Stimulated activated CD8-positive, alpha-beta memory T cell treated with anti-CD3 and anti-CD28 coated beads, Interleukin-7, amount 100 ng/mL, for 24 hours (primary cell): Measurements from ENCODE around the gene DYSF.

Experiments used
- DNase-seq: peaks from one replicate; pipeline ENCODE4 v3.0.0-alpha.2; 2020; ENCODE audit warnings: low read depth

The DYSF gene

DNA sequence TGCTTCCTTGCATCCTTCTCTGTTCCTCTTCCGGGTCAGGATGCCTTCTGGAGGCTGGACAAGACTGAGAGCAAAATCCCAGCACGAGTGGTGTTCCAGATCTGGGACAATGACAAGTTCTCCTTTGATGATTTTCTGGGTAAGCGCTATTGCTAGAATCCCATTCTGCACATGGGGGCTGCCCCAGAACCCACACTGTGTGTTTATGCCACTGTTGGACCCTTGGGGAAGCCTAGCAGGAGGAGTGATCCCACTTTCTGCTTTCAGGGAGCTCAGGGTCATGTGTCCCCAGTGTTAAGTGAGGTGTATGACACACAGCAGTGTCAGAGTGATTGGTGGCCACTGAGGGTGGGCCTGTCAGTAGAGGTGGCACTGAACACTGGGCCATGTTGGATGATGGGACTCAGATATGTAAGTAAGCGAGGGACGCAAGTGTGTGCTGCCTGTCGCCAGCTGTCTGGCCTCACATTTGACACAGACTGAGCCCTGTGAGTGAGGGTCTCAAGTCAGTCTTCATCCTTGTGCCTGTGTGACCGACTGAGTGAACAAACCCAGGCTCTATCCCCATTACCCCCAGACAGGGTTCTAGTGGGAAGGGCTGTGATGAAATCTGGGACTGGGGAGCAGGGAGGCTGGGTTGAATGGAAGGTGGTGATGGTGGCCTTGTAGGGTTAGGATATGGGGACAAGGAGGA lies 220.9 kb downstream of the DYSF start:
- DNase-seq, result no peak

DNA sequence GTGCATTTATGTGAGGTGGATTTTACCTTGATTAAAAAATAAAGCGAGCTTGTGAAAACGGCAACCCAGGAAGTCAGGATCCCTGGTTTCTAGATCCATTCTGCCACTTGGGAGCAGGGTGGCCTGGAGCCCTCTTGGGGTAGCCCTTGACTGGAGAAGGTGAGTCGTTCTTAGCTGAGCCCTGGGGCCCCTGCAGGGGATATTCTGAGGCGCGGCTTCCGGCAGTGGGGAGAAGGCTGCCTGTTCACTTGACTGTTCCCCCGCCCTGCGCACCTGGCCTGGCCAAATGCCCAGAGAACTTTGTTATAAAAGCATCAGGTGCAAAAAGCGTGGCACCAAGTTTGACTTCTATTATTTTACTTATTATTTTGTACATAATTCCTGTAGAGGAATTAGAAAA lies 221.9 kb downstream of the DYSF start:
- no peak for DNase-seq

DNA sequence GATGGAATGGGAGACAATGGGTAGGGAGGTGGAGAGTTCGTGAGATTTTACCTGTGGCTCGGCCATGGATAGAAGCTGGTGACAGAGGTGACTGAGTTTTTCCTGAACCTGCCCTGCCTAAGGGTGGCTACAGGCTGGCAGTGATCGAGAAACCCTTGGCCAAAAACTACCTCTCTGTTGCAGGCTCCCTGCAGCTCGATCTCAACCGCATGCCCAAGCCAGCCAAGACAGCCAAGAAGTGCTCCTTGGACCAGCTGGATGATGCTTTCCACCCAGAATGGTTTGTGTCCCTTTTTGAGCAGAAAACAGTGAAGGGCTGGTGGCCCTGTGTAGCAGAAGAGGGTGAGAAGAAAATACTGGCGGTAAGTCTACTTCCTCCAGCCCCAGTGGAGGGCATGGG lies 225.5 kb downstream of the DYSF start:
- no peak for DNase-seq

DNA sequence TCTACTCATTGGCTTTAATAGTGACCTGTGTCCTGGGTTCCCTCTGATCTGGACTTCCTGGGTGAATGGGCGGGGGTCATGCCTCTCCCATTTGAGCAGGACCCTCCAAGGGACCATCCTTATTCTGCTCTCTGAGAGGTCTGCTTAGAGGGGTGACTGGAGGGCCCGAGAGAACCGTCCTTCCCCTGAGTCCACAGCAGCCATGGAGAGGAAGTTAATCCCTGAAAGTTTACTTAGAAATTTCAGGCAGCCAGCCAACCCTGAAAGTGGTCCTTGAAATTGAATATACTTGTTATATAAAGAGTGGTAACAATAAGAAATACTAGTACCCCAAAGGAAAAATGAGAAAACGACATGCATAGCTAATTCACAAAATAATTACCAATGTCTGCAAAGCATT lies 226.1 kb downstream of the DYSF start:
- no peak for DNase-seq

DNA sequence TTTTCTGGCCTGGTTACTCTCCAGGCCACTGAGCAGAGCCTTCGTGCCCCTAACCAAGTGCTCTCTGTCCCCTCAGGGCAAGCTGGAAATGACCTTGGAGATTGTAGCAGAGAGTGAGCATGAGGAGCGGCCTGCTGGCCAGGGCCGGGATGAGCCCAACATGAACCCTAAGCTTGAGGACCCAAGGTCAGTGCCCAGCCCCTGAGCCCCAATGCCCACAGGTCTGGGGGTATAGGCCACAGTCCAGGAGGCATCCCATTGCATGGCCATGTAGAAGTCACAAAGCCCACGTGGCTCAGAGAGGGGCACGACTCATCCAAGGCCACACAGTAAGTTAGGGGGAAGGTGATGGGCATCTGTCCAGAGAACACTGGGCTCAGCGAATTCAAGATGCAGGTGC lies 227.6 kb downstream of the DYSF start:
- DNase-seq, result no peak

DNA sequence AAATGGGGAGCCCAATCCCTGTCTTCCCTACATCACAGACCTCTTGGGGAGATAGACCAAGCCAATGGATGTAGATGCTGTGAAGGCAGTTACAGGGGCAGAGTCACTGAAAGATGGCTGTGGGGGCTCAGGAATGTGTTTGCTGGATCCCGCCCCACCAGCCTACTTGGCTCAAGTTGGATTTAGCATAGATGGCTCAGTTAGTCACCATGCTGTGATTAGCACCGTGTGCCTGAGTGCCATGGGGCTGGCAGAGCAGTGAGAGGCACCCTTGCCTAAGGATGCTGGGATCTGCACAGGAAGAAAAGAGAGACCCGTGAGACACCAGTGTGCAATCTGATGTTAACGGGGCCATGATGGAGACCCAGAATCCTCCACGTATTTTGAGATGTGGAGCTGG lies 228.3 kb downstream of the DYSF start:
- no peak for DNase-seq

DNA sequence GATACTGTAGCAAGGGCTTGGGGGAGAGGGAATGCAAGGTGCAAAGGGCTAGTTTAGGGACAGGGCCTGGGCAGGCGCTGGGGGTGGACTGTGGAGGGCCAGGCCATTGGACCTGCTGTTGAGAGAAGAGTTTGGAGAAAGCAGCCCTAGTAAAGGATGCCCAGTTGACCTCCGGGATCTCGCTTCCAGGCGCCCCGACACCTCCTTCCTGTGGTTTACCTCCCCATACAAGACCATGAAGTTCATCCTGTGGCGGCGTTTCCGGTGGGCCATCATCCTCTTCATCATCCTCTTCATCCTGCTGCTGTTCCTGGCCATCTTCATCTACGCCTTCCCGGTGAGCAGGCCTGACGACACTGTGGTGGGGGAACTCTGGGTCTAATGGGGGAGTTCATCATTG lies 229.0 kb downstream of the DYSF start:
- DNase-seq, result no peak

DNA sequence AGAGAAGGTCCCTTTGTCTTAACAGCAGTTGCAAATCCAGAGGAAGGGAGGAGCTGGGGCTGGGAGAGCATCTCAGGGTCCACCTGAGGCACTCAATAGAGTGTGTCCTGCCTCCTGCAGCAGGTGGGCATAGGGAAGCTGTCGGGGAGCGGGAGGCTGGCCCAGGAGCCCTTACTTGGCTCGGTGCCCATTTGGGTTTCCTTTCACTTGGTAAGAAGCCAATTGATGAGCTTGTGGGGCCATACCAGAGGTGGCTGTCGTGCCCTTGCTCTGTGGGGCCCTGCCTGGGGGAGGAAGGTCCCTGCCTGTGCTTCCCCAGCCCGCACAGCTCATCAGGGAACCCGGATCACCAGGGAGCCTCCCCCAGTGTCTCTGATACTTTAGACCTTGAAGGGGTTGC lies 229.7 kb downstream of the DYSF start:
- DNase-seq, result no peak

DNA sequence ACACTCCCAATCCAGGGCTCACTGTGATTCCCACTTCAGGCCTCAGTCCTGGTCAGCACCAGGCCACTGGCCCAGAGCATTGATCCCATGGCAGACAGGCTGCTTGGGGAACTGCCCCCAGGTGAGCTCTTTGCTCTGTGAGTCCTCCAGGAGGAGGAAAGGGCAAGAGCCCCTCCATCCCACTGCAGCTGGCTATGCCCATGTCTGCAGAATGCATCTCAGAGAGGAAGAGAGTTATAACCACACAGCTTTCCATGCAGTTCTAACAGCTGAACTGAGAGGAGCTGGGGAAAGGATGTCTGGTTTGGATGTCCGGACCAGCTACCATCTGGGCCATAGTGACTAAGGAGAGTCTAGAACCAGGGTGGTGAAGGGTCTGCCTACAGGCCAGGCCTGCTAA lies 230.3 kb downstream of the DYSF start:
- DNase-seq, result no peak

DNA sequence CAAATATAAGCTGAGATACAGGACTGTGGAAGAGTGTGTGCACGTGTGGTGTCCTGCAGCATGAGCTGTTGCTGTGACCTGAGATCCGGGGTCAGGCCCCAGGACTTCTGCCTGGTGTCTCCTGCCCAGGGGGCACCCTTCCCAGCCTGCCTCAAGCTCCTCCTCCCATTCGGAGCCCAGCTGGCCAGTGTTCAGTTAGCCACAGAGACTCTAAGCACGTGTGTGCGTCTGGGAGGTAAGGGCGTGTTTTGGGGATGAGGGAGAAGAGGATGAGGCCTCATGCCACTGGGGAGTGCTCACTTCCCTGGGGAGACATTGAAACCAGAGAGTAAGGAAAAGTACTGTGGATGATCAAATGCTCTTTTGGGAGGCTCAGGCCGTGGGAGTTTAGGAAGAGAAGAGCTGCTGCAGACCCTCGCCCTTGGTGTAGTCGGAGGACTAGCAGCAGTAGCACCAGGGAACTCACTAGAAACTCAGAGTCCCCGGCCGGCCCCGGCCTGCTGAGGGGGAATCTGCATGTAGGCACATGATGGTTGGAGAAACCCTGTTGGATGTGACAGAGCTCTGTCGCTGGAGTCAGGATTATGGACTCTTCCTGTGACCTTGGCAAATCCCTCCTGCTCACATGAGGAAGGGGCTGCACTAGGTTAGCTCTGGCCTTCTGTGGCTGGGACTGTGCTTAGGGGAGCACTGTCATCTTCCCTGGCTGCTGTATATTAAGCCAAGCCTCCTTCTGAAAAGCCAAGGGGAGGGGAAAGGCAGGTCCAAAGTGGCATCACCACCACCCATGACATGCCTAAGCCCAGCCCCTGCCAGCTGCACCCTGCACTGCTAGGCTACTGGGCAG lies 231.1 kb downstream of the DYSF start:
- no peak for DNase-seq

DNA sequence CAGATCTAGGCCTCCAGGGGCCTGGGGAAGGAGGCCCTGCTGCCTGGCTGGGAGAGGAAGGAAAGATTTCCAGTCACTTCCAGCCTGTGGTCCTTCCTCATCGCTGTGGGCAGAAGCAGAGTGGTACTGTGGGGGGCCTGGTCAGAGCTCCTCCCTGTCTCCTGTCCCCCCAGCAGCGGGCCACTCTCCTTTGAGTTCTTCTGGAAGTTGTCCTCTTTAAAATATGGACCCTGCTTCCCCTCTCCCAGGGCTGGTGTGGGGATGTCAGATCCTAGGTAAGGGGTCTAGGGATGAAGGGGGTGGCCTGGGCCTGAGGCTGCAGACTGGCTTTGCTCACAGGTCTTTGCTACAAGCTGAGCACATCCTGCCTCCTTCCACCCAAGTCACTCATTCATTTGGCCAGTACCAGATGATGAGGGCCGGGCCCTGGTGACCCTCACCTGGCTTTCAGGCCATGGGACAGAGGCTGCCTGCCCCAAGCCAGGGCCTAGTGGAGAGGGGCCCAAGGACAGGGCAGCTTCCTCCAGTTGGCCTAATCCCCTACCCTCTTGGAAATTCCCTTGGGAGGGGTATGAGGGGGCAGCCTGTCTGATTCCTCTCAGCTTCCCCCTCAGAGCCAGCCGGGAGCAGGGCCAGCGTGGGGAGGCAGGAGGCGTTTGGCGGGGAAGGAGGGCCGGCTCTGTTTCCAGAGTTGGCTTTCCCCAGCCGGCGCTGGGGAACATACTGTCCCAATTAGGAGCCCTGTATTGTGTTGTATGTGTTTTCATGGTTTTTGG lies 231.9 kb downstream of the DYSF start:
- no peak for DNase-seq

DNA sequence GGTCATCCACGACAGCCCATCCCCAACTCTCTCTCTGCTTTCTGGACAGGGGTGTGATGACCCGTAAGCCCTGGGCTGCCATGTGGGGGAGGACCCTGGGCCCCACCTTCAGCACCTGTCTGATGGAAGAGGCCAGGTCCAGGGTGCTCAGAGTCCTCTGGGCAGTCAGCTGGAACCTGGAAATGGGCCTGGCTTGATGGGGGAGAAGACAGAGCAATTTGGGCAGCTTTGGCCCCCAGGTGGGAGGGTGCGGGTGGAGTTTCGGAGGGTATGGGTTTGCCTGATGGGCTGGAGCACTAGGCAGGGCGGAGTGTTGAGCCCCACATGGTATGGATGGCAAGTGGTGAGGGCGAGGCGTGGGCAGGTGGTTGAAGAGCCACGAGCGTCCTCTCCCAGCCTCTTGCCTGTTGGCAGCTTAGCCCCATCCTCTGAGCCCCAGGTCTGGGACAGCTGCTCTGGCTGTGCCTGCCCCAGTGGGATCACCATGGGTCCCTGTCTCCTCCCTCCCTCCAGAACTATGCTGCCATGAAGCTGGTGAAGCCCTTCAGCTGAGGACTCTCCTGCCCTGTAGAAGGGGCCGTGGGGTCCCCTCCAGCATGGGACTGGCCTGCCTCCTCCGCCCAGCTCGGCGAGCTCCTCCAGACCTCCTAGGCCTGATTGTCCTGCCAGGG lies 232.7 kb downstream of the DYSF start:
- no peak for DNase-seq

DNA sequence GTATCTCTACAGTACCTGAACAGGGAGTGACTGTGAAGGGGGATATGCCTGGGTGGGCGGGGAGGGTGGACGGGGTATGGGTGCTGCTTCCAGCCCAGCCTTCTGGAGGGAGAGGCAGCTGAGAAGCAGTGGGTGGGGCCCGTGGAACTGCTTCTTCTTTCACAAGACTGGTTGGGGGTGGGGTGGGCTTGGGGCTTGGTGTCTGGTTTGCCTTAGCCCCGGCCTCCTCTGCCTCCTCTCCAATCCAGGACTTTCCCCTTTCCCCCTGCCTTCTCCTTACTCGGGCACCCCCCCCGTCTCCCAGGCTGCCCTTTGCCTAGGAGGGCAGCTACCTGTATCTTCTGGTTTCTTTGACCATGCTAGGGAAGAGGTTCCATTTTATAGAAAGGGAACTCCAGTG lies 233.4 kb downstream of the DYSF start:
- no peak for DNase-seq

DNA sequence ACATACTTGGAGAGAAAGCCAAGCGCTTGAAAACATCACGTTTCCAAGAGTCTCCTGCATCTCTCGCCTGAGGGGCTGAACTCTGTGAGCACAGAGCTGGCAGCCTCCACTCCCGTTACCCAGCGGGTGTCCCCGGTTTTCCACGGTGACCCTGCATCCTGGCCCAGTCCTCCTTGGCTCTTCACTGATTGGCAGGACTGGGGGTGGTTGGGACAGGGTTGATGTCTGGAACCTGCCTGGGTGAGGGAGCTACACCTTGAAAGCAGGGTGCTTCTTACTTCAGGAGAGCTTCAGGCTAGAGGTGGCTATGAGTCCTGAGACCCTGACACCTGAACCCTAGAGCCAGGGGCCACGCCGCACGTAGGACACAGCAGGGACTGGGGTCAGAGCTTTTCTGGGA lies 234.1 kb downstream of the DYSF start:
- no peak for DNase-seq

DNA sequence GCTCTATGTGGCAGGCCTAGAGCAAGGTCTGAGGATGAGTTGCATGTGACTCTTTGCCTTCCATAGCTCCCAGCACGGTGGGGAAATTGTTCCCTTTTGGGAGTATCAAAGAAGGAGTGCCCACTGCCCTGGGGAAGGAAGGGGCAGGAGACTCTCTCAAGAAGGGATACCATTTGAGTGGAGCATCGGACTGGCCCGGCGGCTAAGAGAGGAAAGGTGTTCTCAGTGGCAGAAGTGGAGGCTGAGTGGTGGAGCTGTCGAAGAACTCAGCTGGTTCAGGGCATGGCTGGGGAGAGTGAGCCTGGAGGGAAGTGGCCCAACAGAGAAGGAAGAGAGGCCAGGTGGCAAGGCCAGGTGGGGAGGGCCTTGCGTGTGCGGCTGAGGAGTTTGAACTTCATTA lies 235.2 kb downstream of the DYSF start:
- DNase-seq, result no peak

DNA sequence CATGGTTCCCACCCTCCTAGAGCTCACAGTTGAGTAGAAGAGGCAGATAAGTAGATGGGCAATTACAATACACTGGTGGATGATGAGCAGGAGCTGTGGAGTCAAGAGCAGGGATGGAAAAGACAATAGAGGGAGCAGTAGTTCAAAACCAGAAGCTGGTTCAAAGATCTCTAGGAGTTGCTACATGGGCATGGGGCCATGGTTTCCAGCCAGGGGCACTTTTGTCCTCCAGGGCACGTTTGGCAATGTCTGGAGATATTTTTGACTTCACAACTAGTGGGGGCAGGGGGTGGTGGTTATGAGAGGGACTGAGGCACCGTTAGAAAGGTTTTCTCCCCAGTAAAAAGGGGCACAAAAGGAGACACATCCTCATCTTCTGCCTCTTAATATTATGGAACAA lies 236.0 kb downstream of the DYSF start:
- no peak for DNase-seq

DNA sequence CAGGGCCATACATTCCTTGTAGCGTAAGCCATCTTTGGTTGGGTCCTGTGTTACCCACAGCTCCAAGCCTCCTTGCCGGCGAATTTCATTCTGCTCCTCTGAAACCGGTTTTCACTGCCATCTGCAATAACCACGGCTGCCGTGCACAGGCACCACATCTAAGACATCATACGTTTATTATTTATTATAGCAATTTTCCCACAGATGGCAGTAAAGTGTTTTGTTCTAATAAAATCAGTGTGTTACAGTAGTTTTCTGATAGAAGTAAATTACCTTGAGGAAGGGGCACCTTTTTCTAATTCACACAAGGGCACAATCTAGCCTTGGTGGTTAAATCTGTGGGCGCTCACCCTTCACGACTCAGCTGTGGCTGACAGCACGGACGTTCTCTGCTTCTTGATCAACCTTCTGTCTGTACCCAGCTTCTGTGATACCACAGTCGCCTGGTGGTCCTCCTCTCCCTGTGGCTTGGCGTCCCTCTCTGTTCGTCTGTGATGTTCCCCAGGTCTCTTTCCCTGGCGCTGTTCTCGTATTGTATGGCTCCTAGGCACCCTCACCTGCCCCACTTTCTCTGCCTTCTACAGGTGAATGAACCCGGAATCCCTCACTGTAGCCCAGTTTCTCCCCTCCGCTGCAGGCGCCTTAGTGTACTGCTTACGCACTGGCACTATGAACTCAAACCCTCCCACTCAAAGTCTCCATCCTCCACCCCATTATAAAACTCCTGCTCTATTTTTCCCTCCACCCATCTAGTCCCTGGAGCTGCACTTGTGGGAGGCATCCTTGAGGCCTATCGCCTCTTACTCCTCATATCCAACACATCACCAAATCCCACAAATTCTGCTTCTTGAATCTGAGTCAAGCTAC lies 236.8 kb downstream of the DYSF start:
- no peak for DNase-seq

DNA sequence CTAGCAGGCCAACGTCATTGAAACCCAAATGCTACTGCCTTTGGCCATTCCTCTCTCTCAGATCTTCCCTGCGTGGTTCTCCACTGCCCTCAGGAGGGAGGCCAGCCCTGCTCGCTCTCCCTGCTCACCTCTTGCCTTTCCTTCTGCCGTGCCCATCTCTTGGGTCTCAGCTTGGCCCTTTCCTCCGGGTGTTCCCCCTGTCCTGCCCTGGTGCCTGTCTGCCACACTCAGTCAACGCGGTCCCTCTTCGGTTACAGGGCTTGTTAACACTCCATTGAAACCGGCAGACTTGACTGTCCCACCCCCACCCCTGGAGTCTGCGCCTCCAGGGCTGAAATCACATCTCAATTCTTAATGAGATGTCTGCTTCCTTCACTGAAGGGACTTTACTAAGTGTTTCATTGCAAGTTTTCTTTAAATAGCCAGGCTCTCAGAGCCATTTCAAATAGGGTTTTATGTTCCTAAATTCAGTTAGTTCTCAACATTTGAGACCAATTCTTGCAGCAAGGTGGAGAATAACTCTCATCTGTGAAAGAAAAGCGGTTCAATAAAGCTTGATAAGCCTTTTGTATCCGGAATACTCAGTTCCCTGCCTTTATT lies 237.6 kb downstream of the DYSF start:
- DNase-seq, result no peak

DNA sequence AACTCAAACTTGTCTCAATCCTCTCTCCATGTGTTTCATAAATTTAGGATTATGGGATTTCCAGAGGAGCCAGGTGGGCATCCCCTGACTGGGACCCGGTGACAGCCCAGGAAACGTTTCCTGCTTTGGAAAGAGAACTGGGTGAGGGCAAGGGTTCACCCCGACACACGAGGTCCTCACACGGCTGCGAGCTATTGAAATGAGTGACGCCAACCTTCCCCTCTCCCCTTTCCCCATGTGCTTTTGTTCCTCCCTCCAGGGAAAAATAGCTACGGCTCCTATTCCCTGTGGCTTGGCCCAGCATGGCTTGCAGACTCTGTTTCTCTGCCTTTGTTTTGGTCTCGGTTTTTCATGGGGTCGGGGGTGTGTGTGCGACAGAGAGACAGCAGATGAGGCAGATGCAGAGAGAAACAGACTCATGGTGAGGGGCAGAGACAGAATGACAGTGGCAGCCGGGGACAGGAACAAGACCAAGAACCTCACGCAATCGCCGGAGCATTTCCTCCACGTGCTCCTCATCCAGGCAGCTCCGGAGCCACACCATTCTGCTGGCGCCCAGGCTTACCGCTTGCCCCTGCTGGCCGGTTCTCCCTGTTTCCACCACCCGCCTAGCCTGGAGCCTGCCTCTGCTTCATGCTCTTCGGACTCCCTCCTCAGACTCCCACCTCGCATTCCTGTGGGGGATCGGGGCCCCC lies 238.5 kb downstream of the DYSF start:
- no peak for DNase-seq

DNA sequence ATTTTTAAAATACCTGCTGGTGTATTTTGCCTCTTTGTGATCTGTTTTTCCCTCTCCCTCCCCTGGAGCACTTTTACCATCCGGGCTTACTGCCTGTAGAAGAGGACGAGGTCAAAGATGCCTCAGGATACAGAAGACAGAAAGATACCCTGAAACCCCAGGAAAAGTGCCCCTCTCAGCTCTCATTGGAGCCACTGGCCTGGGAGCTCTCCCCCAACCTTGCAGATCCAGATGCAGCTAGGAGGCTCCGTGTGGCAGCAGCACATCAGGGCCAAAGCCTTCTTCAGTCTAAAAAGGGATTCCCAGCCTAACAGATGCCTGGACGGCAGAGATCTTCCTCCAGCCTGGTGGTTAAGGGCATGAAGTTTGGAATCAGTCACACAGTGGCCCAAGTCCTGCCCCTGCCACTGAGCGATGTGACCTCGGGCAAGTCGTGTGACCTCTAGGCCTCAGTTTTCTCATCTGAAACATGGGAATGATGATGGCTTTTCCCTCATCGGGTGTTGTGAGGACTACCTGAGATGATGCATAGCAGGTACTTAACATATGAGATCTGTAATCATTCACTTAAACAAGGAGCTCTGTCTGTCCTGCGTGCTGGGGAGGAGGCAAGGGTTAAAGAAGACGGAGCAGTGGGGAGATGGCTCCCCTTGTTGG lies 239.4 kb downstream of the DYSF start:
- DNase-seq, result no peak
